IMR-90 (cell line): Measurements from ENCODE around the gene TNRC6B. TPM values are rescaled to one million over a fixed set of nuclear protein-coding genes. Genes with fewer than 3 reads are reported as not detected.
A peak's percentile ranks its signal among the peaks of the same experiment; 100 is the strongest.

Experiments
- ATAC-seq: fragments of 200-7000 bp; cut with Tn5 transposase; 2 replicates; pipeline ENCODE4 v1.9.1; 2020; ENCODE audit warnings: low read depth, mild to moderate bottlenecking, moderate library complexity
- BruUV-seq: library from RNA; stranded (reverse); fragments of 400-500 nt; replicated peaks from 2 replicates; lab custom pipeline; 2021; lab: Mats Ljungman, UMichigan
- CTCF ChIA-PET: fragments of 300-600 bp; formaldehyde crosslinking; extraction: SDS; loops from one replicate; lab custom pipeline; 2021; ENCODE audit warnings: antibody characterized with exemption; lab: Yijun Ruan, JAX
- POLR2A ChIA-PET: fragments of 300-600 bp; sonication (Branson Sonifier 250); formaldehyde crosslinking; loops from one replicate; lab custom pipeline; 2022; ENCODE audit warnings: antibody characterized with exemption; ENCODE audit not compliant: unreplicated experiment; lab: Charles Lee
- DNase-seq: peaks from one replicate; pipeline ENCODE4 v3.0.0; 2013
- H2AFZ ChIP-seq: replicated peaks from 2 replicates; pipeline ENCODE3; 2013; ENCODE audit warnings: low read length, mild to moderate bottlenecking; ENCODE audit not compliant: poor library complexity
- H2AK5ac ChIP-seq: 2 replicates; pipeline ENCODE4 v1.6.1; 2013; ENCODE audit warnings: low read depth, low read length, inconsistent platforms
- H2AK9ac ChIP-seq: replicated peaks from 2 replicates; pipeline ENCODE3; 2013; ENCODE audit warnings: mild to moderate bottlenecking, low read depth, low read length, moderate library complexity; ENCODE audit not compliant: poor library complexity
- H2BK120ac ChIP-seq: 2 replicates; pipeline ENCODE4 v1.6.1; 2013; ENCODE audit warnings: low read depth, low read length, inconsistent platforms
- H2BK15ac ChIP-seq: 3 replicates; pipeline ENCODE4 v1.6.1; 2013; ENCODE audit warnings: low read depth, low read length, inconsistent platforms
- H2BK20ac ChIP-seq: 2 replicates; pipeline ENCODE4 v1.6.1; 2013; ENCODE audit warnings: low read depth, mild to moderate bottlenecking, inconsistent platforms, low read length, moderate library complexity
- H2BK5ac ChIP-seq: 2 replicates; pipeline ENCODE4 v1.6.1; 2013; ENCODE audit warnings: mild to moderate bottlenecking, low read depth, low read length, inconsistent platforms; ENCODE audit not compliant: poor library complexity, severe bottlenecking
- H3K14ac ChIP-seq: replicated peaks from 2 replicates; pipeline ENCODE4 v1.6.1; 2013; ENCODE audit warnings: low read depth, low read length, inconsistent platforms
- H3K18ac ChIP-seq: 2 replicates; pipeline ENCODE4 v1.6.1; 2013; ENCODE audit warnings: low read depth, low read length, control low read depth
- H3K23ac ChIP-seq: 2 replicates; pipeline ENCODE4 v1.6.1; 2013; ENCODE audit warnings: low read depth, low read length, inconsistent platforms
- H3K27ac ChIP-seq: 2 replicates; pipeline ENCODE4 v1.5.1; 2013; ENCODE audit warnings: mild to moderate bottlenecking, control low read depth, low read length; ENCODE audit not compliant: insufficient read depth
- H3K27me3 ChIP-seq: 2 replicates; pipeline ENCODE4 v1.6.1; 2013; ENCODE audit warnings: low read length; ENCODE audit not compliant: control insufficient read depth, insufficient read depth
- H3K36me3 ChIP-seq: 2 replicates; pipeline ENCODE4 v1.6.1; 2013; ENCODE audit warnings: low read length, mixed read lengths; ENCODE audit not compliant: control insufficient read depth, insufficient read depth
- H3K4ac ChIP-seq: 2 replicates; pipeline ENCODE4 v1.6.1; 2013; ENCODE audit warnings: low read depth, low read length, inconsistent platforms
- H3K4me1 ChIP-seq: 2 replicates; pipeline ENCODE4 v1.6.1; 2013; ENCODE audit warnings: low read length, mixed read lengths; ENCODE audit not compliant: control insufficient read depth, insufficient read depth
- H3K4me2 ChIP-seq: 2 replicates; pipeline ENCODE4 v1.6.1; 2013; ENCODE audit warnings: low read depth, mild to moderate bottlenecking, control low read depth, low read length, moderate library complexity
- H3K4me3 ChIP-seq: 2 replicates; pipeline ENCODE4 v1.5.1; 2013; ENCODE audit warnings: low read depth, mild to moderate bottlenecking, control low read depth, low read length, moderate library complexity; ENCODE audit not compliant: insufficient read depth
- H3K56ac ChIP-seq: 2 replicates; pipeline ENCODE4 v1.6.1; 2013; ENCODE audit warnings: low read length, inconsistent platforms; ENCODE audit not compliant: insufficient read depth; ENCODE audit errors: extremely low read depth
- H3K79me1 ChIP-seq, 2 experiments: 2 replicates each; pipeline ENCODE4 v1.6.1; 2013; ENCODE audit warnings: low read length in 2 of 2, inconsistent platforms in 1 of 2, low read depth in 1 of 2
- H3K9ac ChIP-seq: 2 replicates; pipeline ENCODE4 v1.6.1; 2013; ENCODE audit warnings: low read depth, low read length, control low read depth
- H3K9me1 ChIP-seq: 2 replicates; pipeline ENCODE4 v1.6.1; 2013; ENCODE audit warnings: low read length, inconsistent platforms; ENCODE audit not compliant: insufficient read depth
- H3K9me3 ChIP-seq: 2 replicates; pipeline ENCODE4 v1.6.1; 2013; ENCODE audit warnings: low read length; ENCODE audit not compliant: control insufficient read depth, insufficient read depth
- H4K20me1 ChIP-seq: 2 replicates; pipeline ENCODE4 v1.6.1; 2013; ENCODE audit warnings: low read length, inconsistent platforms; ENCODE audit not compliant: insufficient read depth
- H4K5ac ChIP-seq: 2 replicates; pipeline ENCODE4 v1.6.1; 2013; ENCODE audit warnings: mild to moderate bottlenecking, low read depth, low read length, control low read depth
- H4K8ac ChIP-seq, 2 experiments: 2 replicates each; pipeline ENCODE4 v1.6.1; 2013; ENCODE audit warnings: low read depth in 2 of 2, low read length in 2 of 2, control low read depth in 1 of 2, inconsistent platforms in 1 of 2
- H4K91ac ChIP-seq: 2 replicates; pipeline ENCODE4 v1.6.1; 2013; ENCODE audit warnings: low read depth, low read length, inconsistent platforms; ENCODE audit not compliant: insufficient read depth
- BHLHE40 ChIP-seq: fragments of 150-350 bp; IDR thresholded peaks from 2 replicates; pipeline ENCODE4 v1.6.1; 2016; ENCODE audit warnings: mild to moderate bottlenecking, low read depth, low read length
- CHD1 ChIP-seq: IDR thresholded peaks from 2 replicates; pipeline ENCODE4 v1.6.1; 2012; ENCODE audit warnings: low read depth, low read length, improper control_type of control experiment
- CTCF ChIP-seq: conservative IDR thresholded peaks from 2 replicates; pipeline ENCODE4 v1.5.1; 2012; ENCODE audit warnings: mild to moderate bottlenecking, low read depth, low read length, improper control_type of control experiment
- MAFK ChIP-seq: IDR thresholded peaks from 2 replicates; pipeline ENCODE4 v1.6.1; 2012; ENCODE audit warnings: low read depth, low read length, improper control_type of control experiment
- MAZ ChIP-seq: IDR thresholded peaks from 2 replicates; pipeline ENCODE4 v1.6.1; 2012; ENCODE audit warnings: low read depth, mild to moderate bottlenecking, low read length, improper control_type of control experiment, moderate library complexity, borderline replicate concordance
- MXI1 ChIP-seq: IDR thresholded peaks from 2 replicates; pipeline ENCODE4 v1.6.1; 2012; ENCODE audit warnings: low read depth, mild to moderate bottlenecking, low read length, moderate library complexity, borderline replicate concordance
- NFE2L2 ChIP-seq: fragments of 150-350 bp; IDR thresholded peaks from 2 replicates; pipeline ENCODE4 v1.6.1; 2016; ENCODE audit warnings: low read depth, mild to moderate bottlenecking, low read length
- POLR2A ChIP-seq: IDR thresholded peaks from 2 replicates; pipeline ENCODE4 v1.6.1; 2012; ENCODE audit warnings: mild to moderate bottlenecking, low read depth, low read length
- RAD21 ChIP-seq: IDR thresholded peaks from 2 replicates; pipeline ENCODE4 v1.6.1; 2012; ENCODE audit warnings: low read length, improper control_type of control experiment
- RCOR1 ChIP-seq: IDR thresholded peaks from 2 replicates; pipeline ENCODE4 v1.6.1; 2012; ENCODE audit warnings: mild to moderate bottlenecking, low read length, improper control_type of control experiment; ENCODE audit not compliant: insufficient replicate concordance
- RFX5 ChIP-seq: IDR thresholded peaks from 2 replicates; pipeline ENCODE4 v1.8.0; 2012; ENCODE audit warnings: low read depth, mild to moderate bottlenecking, low read length, moderate library complexity
- SMC3 ChIP-seq: fragments of 150-350 bp; IDR thresholded peaks from 2 replicates; pipeline ENCODE4 v1.6.1; 2016; ENCODE audit warnings: low read depth, mild to moderate bottlenecking, antibody characterized with exemption, low read length, moderate library complexity
- USF2 ChIP-seq: fragments of 150-350 bp; IDR thresholded peaks from 2 replicates; pipeline ENCODE4 v1.6.1; 2017; ENCODE audit warnings: mild to moderate bottlenecking, antibody characterized with exemption, low read length, low read depth
- WGBS, 2 experiments: methylation state at CpG; one replicate each; pipeline versions ENCODE4 v1.1.5 to v1.1.7; 2013; ENCODE audit warnings: missing lambda C conversion rate in 2 of 2; ENCODE audit not compliant: insufficient read length in 1 of 2; ENCODE audit errors: extremely low coverage in 2 of 2; 5-methylcytosine and 5-hydroxymethylcytosine counted together
- dilution Hi-C: fragments of 300-500 bp; cut with HindIII; formaldehyde crosslinking; loops from one replicate; pipeline ENCODE4 v1.14.3; 2018; ENCODE audit warnings: low sequenced_read_pairs; ENCODE audit not compliant: unreplicated experiment
- in situ Hi-C: fragments of 300-500 bp; cut with MboI; formaldehyde crosslinking; loops from 3 replicates; pipeline ENCODE4 v1.14.3; 2019; ENCODE audit warnings: low sequenced_read_pairs, inconsistent platforms, mixed read lengths
- intact Hi-C: fragments of 100-400 bp; cut with micrococcal nuclease; formaldehyde crosslinking; loops from 2 replicates; pipeline ENCODE4 v1.10.0; 2022
- polyA plus RNA-seq, 3 experiments: library from polyadenylated mRNA; depleted of rRNA; stranded (reverse); fragments of >200 nt; gene quantifications; 2 replicates each; pipeline ENCODE4 v1.2.3, GENCODE V29; 2012; ENCODE audit warnings: low replicate concordance in 1 of 3
- total RNA-seq: library from RNA; depleted of rRNA; stranded (reverse); fragments of >200 nt; gene quantifications from 2 replicates; pipeline ENCODE4 v1.2.3, GENCODE V29; 2012

TNRC6B gene
- total and polyA plus RNA-seq, 2 of the 4 experiments (the other 2 are of a cell fraction): 3.9 to 17.0 TPM

GRCh38 chr22:40348025-40348658 is 170.4 kb downstream of the TNRC6B start:
- H4K91ac ChIP-seq: no peak overlapping the region
- H2AK9ac ChIP-seq: no peak overlapping the region
- no peak overlapping the region for H3K27ac ChIP-seq
- POLR2A ChIA-PET: interaction anchor here (0.6 to 0.7 kb wide), 2 partner anchors 168 to 822 kb away, joined by 3 to 4 read pairs; no protein-coding TSS in a partner anchor
- TF ChIP-seq CTCF (peak; percentile 83), NFE2L2 (no peak), POLR2A (no peak), RFX5 (no peak), RAD21 (peak; percentile 90), RCOR1 (no peak), CHD1 (no peak), BHLHE40 (no peak), SMC3 (peak; percentile 71), USF2 (no peak), MAFK (no peak), MAZ (no peak), MXI1 (0 out of 2 replicates have a peak, but pooled peaks have one; percentile 12)
- dilution Hi-C loops (no loop called here), intact Hi-C loops (loop anchor here (2.0 to 5.0 kb wide), 3 partner anchors 36 to 813 kb away; no protein-coding TSS in a partner anchor), in situ Hi-C loops (loop anchor here (5.0 to 10.0 kb wide), 3 partner anchors 171 to 813 kb away; partner anchors contain the start of genes RPS19BP1 and TNRC6B)
- H2BK20ac ChIP-seq: no peak overlapping the region
- no peak overlapping the region for H4K5ac ChIP-seq
- H3K36me3 ChIP-seq: peaks cover 13% of the 10 kb centered on the region
- peaks cover 26 to 59% of the 10 kb centered on the region in 2 experiments; a peak in 3 of 4 replicates for H3K79me1 ChIP-seq
- peak overlapping the region; percentile 86 for H3K4me2 ChIP-seq
- H3K14ac ChIP-seq: no peak overlapping the region
- H2BK120ac ChIP-seq: no peak overlapping the region
- CTCF ChIA-PET: interaction anchor here (0.6 to 1.3 kb wide), 8 partner anchors 14 to 327 kb away, joined by 3 to 5 read pairs (median 3); partner anchors contain the start of gene TNRC6B
- H2BK5ac ChIP-seq: no peak overlapping the region
- H3K4ac ChIP-seq: no peak overlapping the region
- H4K8ac ChIP-seq: no peak overlapping the region
- no peaks in the 10 kb centered on the region for H3K4me1 ChIP-seq
- H2BK15ac ChIP-seq: no peak overlapping the region
- peak; percentile 25; the same call in 1 of the 2 replicates for ATAC-seq
- H3K23ac ChIP-seq: 0 out of 2 replicates have a peak overlapping the region, but pooled peaks have one; percentile 95
- DNase-seq: peak; percentile 62
- WGBS, 2 experiments: no CpG with 5 or more reads among the region's 10 CpGs
- H3K9ac ChIP-seq: 0 out of 2 replicates have a peak overlapping the region, but pooled peaks have one; percentile 14
- H2AK5ac ChIP-seq: 0 out of 2 replicates have a peak overlapping the region, but pooled peaks have one; percentile 25
- no peaks in the 10 kb centered on the region for H3K27me3 ChIP-seq
- no peak overlapping the region for H2AFZ ChIP-seq
- H4K20me1 ChIP-seq: peaks cover 18% of the 10 kb centered on the region
- BruUV-seq: no TSS peak
- no peak overlapping the region for H3K18ac ChIP-seq
- no peaks in the 10 kb centered on the region for H3K9me3 ChIP-seq
- H3K4me3 ChIP-seq: no peak overlapping the region
- no peak overlapping the region for H3K56ac ChIP-seq
- H3K9me1 ChIP-seq: peaks cover 3% of the 10 kb centered on the region; the same call in 1 of the 2 replicates
